H1 (cell line): ENCODE measurements around the gene CLDN6. TPM values are rescaled to one million over a fixed set of nuclear protein-coding genes. Genes with fewer than 3 reads are reported as not detected.

Experiments used
- CTCF ChIA-PET: fragments of 300-600 bp; sonication (Branson Sonifier 250); formaldehyde crosslinking; loops from one replicate; lab custom pipeline; 2021; ENCODE audit not compliant: partially characterized antibody; lab: Charles Lee
- POLR2A ChIA-PET: fragments of 300-600 bp; sonication (Branson Sonifier 250); formaldehyde crosslinking; loops from one replicate; lab custom pipeline; 2021; ENCODE audit warnings: inconsistent platforms; ENCODE audit not compliant: partially characterized antibody; lab: Charles Lee
- DNase-seq, 2 experiments: peaks; one replicate each; pipeline versions ENCODE4 v3.0.0 to v3.0.0-alpha.2; 2010 to 2022; ENCODE audit warnings: low spot score in 2 of 2, low read depth in 1 of 2, mixed read lengths in 1 of 2
- FAIRE-seq: peaks from 2 replicates; lab custom pipeline; 2011; peaks lifted over from hg19 to GRCh38; lab: Jason Lieb, UNC
- H2AFZ ChIP-seq: 2 replicates; pipeline ENCODE4 v1.8.1; 2012; ENCODE audit warnings: low read length, inconsistent platforms
- H2AK5ac ChIP-seq: 2 replicates; pipeline ENCODE4 v1.6.1; 2013; ENCODE audit warnings: low read depth, low read length
- H2BK120ac ChIP-seq: replicated peaks from 2 replicates; pipeline ENCODE3; 2013; ENCODE audit warnings: low read depth, low read length, inconsistent platforms
- H2BK12ac ChIP-seq: 2 replicates; pipeline ENCODE4 v1.6.1; 2013; ENCODE audit warnings: low read depth, low read length
- H2BK15ac ChIP-seq: 2 replicates; pipeline ENCODE4 v1.6.1; 2013; ENCODE audit warnings: low read length
- H2BK20ac ChIP-seq: 2 replicates; pipeline ENCODE4 v1.6.1; 2013; ENCODE audit warnings: low read length
- H2BK5ac ChIP-seq: 2 replicates; pipeline ENCODE4 v1.6.1; 2013; ENCODE audit warnings: low read depth, low read length
- H3K14ac ChIP-seq: 2 replicates; pipeline ENCODE4 v1.6.1; 2013; ENCODE audit warnings: inconsistent platforms; ENCODE audit not compliant: insufficient read length
- H3K18ac ChIP-seq: 2 replicates; pipeline ENCODE4 v1.6.1; 2013; ENCODE audit warnings: low read length; ENCODE audit errors: extremely low read depth
- H3K23ac ChIP-seq: 2 replicates; pipeline ENCODE4 v1.6.1; 2013; ENCODE audit warnings: inconsistent platforms; ENCODE audit not compliant: insufficient read length
- H3K23me2 ChIP-seq: 2 replicates; pipeline ENCODE4 v1.6.1; 2013; ENCODE audit warnings: low read depth, low read length
- H3K27ac ChIP-seq: 2 replicates; pipeline ENCODE4 v1.6.1; 2011; ENCODE audit warnings: low read depth, low read length, inconsistent platforms
- H3K27me3 ChIP-seq, 4 experiments: replicated peaks in 1 of 4; 1 replicate in 1 of 4; 2 replicates in 3 of 4; pipeline versions ENCODE4 v1.6.1 to v1.8.1; 2011 to 2013; ENCODE audit warnings: low read length in 3 of 4, mild to moderate bottlenecking in 3 of 4, inconsistent platforms in 2 of 4, mixed read lengths in 2 of 4, moderate library complexity in 1 of 4; ENCODE audit not compliant: control insufficient read depth in 3 of 4, insufficient read depth in 3 of 4; ENCODE audit errors: extremely low read depth in 1 of 4
- H3K36me3 ChIP-seq, 4 experiments: 2 replicates each; pipeline versions ENCODE4 v1.6.1 to v1.8.1; 2011 to 2013; ENCODE audit warnings: mild to moderate bottlenecking in 4 of 4, low read length in 3 of 4, moderate library complexity in 2 of 4, control low read depth in 1 of 4, inconsistent platforms in 1 of 4; ENCODE audit not compliant: insufficient read depth in 4 of 4, control insufficient read depth in 2 of 4
- H3K4ac ChIP-seq: replicated peaks from 2 replicates; pipeline ENCODE3; 2013; ENCODE audit warnings: low read length, low read depth, mixed read lengths, inconsistent platforms; ENCODE audit not compliant: insufficient read length
- H3K4me1 ChIP-seq, 4 experiments: replicated peaks in 1 of 4; 1 replicate in 1 of 4; 2 replicates in 3 of 4; pipeline versions ENCODE4 v1.6.1 to v1.8.1; 2011 to 2013; ENCODE audit warnings: low read length in 3 of 4, inconsistent platforms in 2 of 4, mixed read lengths in 1 of 4; ENCODE audit not compliant: insufficient read depth in 4 of 4, control insufficient read depth in 3 of 4
- H3K4me2 ChIP-seq, 2 experiments: 2 replicates each; pipeline versions ENCODE4 v1.6.1 to v1.8.1; 2011 to 2013; ENCODE audit warnings: low read depth in 2 of 2, low read length in 2 of 2, control low read depth in 1 of 2, inconsistent platforms in 1 of 2, mild to moderate bottlenecking in 1 of 2; ENCODE audit not compliant: insufficient read depth in 1 of 2
- H3K4me3 ChIP-seq, 4 experiments: fragments of 200-600, 300-600 bp in 1 of 4; sonication (generic), shearing (Covaris generic), sonication (Bioruptor Twin) in 1 of 4; 2 replicates each; pipeline versions ENCODE4 v1.5.1 to v1.8.1; 2011 to 2016; ENCODE audit warnings: low read length in 4 of 4, low read depth in 3 of 4, control low read depth in 2 of 4, inconsistent platforms in 2 of 4, mild to moderate bottlenecking in 2 of 4, mixed read lengths in 1 of 4, moderate library complexity in 1 of 4; ENCODE audit not compliant: insufficient read depth in 2 of 4; ENCODE audit errors: extremely low read depth in 1 of 4
- H3K56ac ChIP-seq: replicated peaks from 2 replicates; pipeline ENCODE3; 2013; ENCODE audit warnings: low read depth, mild to moderate bottlenecking, mixed read lengths, low read length, inconsistent platforms; ENCODE audit not compliant: insufficient read length
- H3K79me1 ChIP-seq: 2 replicates; pipeline ENCODE4 v1.6.1; 2013; ENCODE audit warnings: low read depth, low read length, control low read depth
- H3K79me2 ChIP-seq, 2 experiments: 2 replicates each; pipeline versions ENCODE4 v1.6.1 to v1.8.1; 2012 to 2013; ENCODE audit warnings: low read length in 2 of 2, mild to moderate bottlenecking in 2 of 2, inconsistent platforms in 1 of 2; ENCODE audit not compliant: insufficient read depth in 2 of 2, control insufficient read depth in 1 of 2
- H3K9ac ChIP-seq, 4 experiments: replicated peaks in 1 of 4; 1 replicate in 1 of 4; 2 replicates in 3 of 4; pipeline versions ENCODE4 v1.6.1 to v1.8.1; 2011 to 2013; ENCODE audit warnings: low read depth in 3 of 4, low read length in 3 of 4, control low read depth in 2 of 4, mild to moderate bottlenecking in 2 of 4, moderate library complexity in 2 of 4, inconsistent platforms in 1 of 4; ENCODE audit errors: extremely low read depth in 1 of 4
- H3K9me3 ChIP-seq, 2 experiments: 2 replicates each; pipeline versions ENCODE4 v1.6.1 to v1.8.1; 2012 to 2013; ENCODE audit warnings: mild to moderate bottlenecking in 2 of 2, moderate library complexity in 2 of 2, control low read depth in 1 of 2, inconsistent platforms in 1 of 2, low read depth in 1 of 2, low read length in 1 of 2, mixed read lengths in 1 of 2; ENCODE audit not compliant: insufficient read depth in 2 of 2
- H4K20me1 ChIP-seq, 2 experiments: replicated peaks in 1 of 2; 2 replicates each; pipeline versions ENCODE3 to v1.8.1; 2011 to 2013; ENCODE audit warnings: inconsistent platforms in 2 of 2, low read length in 2 of 2, mild to moderate bottlenecking in 1 of 2; ENCODE audit not compliant: insufficient read depth in 2 of 2, control insufficient read depth in 1 of 2
- H4K5ac ChIP-seq: 2 replicates; pipeline ENCODE4 v1.6.1; 2013; ENCODE audit warnings: low read length, low read depth, mixed read lengths, inconsistent platforms; ENCODE audit not compliant: insufficient read length
- H4K8ac ChIP-seq: 2 replicates; pipeline ENCODE4 v1.8.0; 2013; ENCODE audit warnings: mild to moderate bottlenecking, moderate library complexity, low read length, inconsistent platforms; ENCODE audit not compliant: insufficient read depth; ENCODE audit errors: extremely low read depth
- H4K91ac ChIP-seq: replicated peaks from 2 replicates; pipeline ENCODE3; 2013; ENCODE audit warnings: low read length, mixed read lengths, inconsistent platforms; ENCODE audit not compliant: insufficient read length
- ASH2L ChIP-seq: fragments of 200-600, 300-600 bp; sonication (generic); IDR thresholded peaks from one replicate; pipeline ENCODE4 v1.7.1; 2017; ENCODE audit warnings: low read length
- BCL11A ChIP-seq, 2 experiments: IDR thresholded peaks; one replicate each; pipeline ENCODE4 v1.6.1; 2011; ENCODE audit warnings: low read depth in 2 of 2, low read length in 2 of 2, mild to moderate bottlenecking in 2 of 2
- CHD2 ChIP-seq: IDR thresholded peaks from 2 replicates; pipeline ENCODE4 v1.6.1; 2012; ENCODE audit warnings: low read length, improper control_type of control experiment
- FOSL1 ChIP-seq: IDR thresholded peaks from 2 replicates; pipeline ENCODE4 v1.6.1; 2011; ENCODE audit warnings: mild to moderate bottlenecking, low read depth, low read length, moderate library complexity; ENCODE audit not compliant: insufficient read depth
- JUND ChIP-seq: IDR thresholded peaks from 2 replicates; pipeline ENCODE4 v1.6.1; 2011; ENCODE audit warnings: mild to moderate bottlenecking, improper control_type of control experiment, low read length
- MAFK ChIP-seq: IDR thresholded peaks from 2 replicates; pipeline ENCODE4 v1.6.1; 2012; ENCODE audit warnings: low read depth, mild to moderate bottlenecking, improper control_type of control experiment, low read length
- POLR2AphosphoS5 ChIP-seq: IDR thresholded peaks from 2 replicates; pipeline ENCODE4 v1.6.1; 2011; ENCODE audit warnings: low read depth, low read length
- RFX5 ChIP-seq: IDR thresholded peaks from 2 replicates; pipeline ENCODE4 v1.6.1; 2011; ENCODE audit warnings: low read depth, low read length, improper control_type of control experiment, borderline replicate concordance
- RXRA ChIP-seq: IDR thresholded peaks from 2 replicates; pipeline ENCODE4 v1.6.1; 2011; ENCODE audit warnings: low read depth, mild to moderate bottlenecking, low read length, moderate library complexity; ENCODE audit not compliant: insufficient read depth
- SIX5 ChIP-seq: IDR thresholded peaks from 2 replicates; pipeline ENCODE4 v1.6.1; 2011; ENCODE audit warnings: mild to moderate bottlenecking, low read depth, low read length
- SP2 ChIP-seq: IDR thresholded peaks from 2 replicates; pipeline ENCODE4 v1.6.1; 2012; ENCODE audit warnings: mild to moderate bottlenecking, low read length, inconsistent platforms
- TAF1 ChIP-seq: IDR thresholded peaks from 2 replicates; pipeline ENCODE4 v1.6.1; 2011; ENCODE audit warnings: mild to moderate bottlenecking, low read depth, low read length
- TCF12 ChIP-seq: IDR thresholded peaks from 2 replicates; pipeline ENCODE4 v1.6.1; 2011; ENCODE audit warnings: low read depth, mild to moderate bottlenecking, low read length
- YY1 ChIP-seq: IDR thresholded peaks from 2 replicates; pipeline ENCODE4 v1.6.1; 2011; ENCODE audit warnings: low read depth, mild to moderate bottlenecking, low read length
- WGBS, 2 experiments: shearing (Covaris generic) in 1 of 2; methylation state at CpG; one replicate each; pipeline versions ENCODE4 v1.1.6 to v1.1.7; 2013 to 2015; ENCODE audit warnings: low lambda C conversion rate in 2 of 2, mixed read lengths in 2 of 2, inconsistent platforms in 1 of 2, low coverage in 1 of 2, missing lambda C conversion rate in 1 of 2; ENCODE audit not compliant: insufficient replicate concordance in 2 of 2, insufficient coverage in 1 of 2, insufficient read length in 1 of 2; ENCODE audit errors: extremely low coverage in 1 of 2, missing lambda C conversion rate in 1 of 2; 5-methylcytosine and 5-hydroxymethylcytosine counted together
- polyA plus RNA-seq, 7 experiments: library from polyadenylated mRNA; depleted of rRNA in 3 of 7; stranded (reverse) in 5 of 7; unstranded in 2 of 7; fragments of >200 nt in 5 of 7; fragments of 200-250 nt in 2 of 7; gene quantifications; 1 replicate in 5 of 7; 2 replicates in 1 of 7; 4 replicates in 1 of 7; pipeline versions ENCODE4 v1.2.1 to v1.2.3, GENCODE V29; 2011 to 2013; ENCODE audit warnings: missing spikeins in 2 of 7, mixed read lengths in 2 of 7
- total RNA-seq: library from RNA; stranded (reverse); fragmentation: NEBNext Ultra II Directional; extraction: Animal tissue kit (Norgen Biotek cat#: 25700); gene quantifications from 2 replicates; pipeline ENCODE4 v1.2.1, GENCODE V29; 2021

The CLDN6 gene
- total and polyA plus RNA-seq, 2 of the 8 experiments (the other 6 are each of a cell fraction or from before 2014, with no cell fraction given) = 747 to 1,115 TPM

DNA sequence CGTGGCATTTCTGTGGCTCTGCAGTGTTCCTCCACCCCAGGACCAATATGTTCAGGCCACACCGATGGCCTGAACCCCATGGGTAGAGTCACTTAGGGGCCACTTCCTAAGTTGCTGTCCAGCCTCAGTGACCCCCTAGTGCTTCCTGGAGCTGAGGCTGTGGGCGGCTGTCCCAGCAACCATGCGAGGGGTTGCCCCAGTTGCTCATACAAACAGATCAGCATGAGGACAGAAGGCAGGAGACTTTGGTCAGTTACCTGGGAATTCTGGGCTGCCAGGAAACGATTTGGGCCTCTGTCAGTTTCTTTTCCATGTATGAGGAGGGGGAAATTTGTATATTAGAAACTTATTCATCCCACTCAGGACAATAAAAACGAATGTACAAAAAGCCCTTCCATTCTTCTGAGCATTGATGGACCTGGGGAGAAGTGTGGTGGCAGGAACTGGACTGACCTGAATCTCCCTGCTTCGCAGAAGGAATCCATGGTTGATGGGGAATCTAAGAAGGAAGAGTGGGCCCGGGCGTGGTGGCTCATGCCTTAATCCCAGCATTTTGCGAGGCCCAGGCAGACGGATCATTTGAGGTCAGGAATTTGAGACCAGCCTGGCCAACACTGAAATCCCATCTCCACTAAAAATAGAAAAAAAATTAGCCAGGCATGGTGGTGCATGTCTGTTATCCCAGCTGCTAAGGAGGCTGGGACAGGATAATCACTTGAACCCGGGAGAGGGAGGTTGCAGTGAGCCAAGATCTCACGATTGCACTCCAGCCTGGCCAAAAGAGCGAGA, 42.5 kb upstream of the CLDN6 start:
- Histone ChIP-seq H3K4me2 (no peak overlapping the region), H3K79me1 (no peaks in the 10 kb centered on the region), H2AK5ac (no peak overlapping the region), H4K5ac (no peak overlapping the region), H2BK120ac (no peak overlapping the region), H3K79me2 (no peaks in the 10 kb centered on the region), H3K9me3 (no peaks in the 10 kb centered on the region), H3K27me3 (no peaks in the 10 kb centered on the region; a peak in 1 of 7 replicates), H3K56ac (no peak overlapping the region), H4K8ac (no peak overlapping the region), H3K4me1 (peaks cover 4 to 16% (median 7%) of the 10 kb centered on the region in 4 experiments; a peak in 6 of 7 replicates), H2AFZ (no peak overlapping the region), H3K27ac (no peak overlapping the region), H3K36me3 (no peaks in the 10 kb centered on the region), H3K9ac (no peak overlapping the region), H2BK5ac (no peak overlapping the region), H4K20me1 (peaks cover 4 to 7% of the 10 kb centered on the region in 2 experiments), H2BK20ac (no peak overlapping the region), H3K23ac (no peak overlapping the region), H2BK12ac (0 out of 2 replicates have a peak overlapping the region, but pooled peaks have one; percentile 84), H3K18ac (no peak overlapping the region), H3K14ac (no peak overlapping the region), H3K4ac (no peak overlapping the region), H3K4me3 (no peak overlapping the region), H2BK15ac (0 out of 2 replicates have a peak overlapping the region, but pooled peaks have one; percentile 14), H3K23me2 (peaks cover 6% of the 10 kb centered on the region; the same call in 1 of the 2 replicates), H4K91ac (no peak overlapping the region)
- CTCF ChIA-PET = interaction anchor here (0.6 to 8.3 kb wide), 19 partner anchors 9 to 99 kb away, joined by 3 to 88 read pairs (median 6); partner anchors contain the start of genes ZNF205, ZNF213 and ZSCAN10
- FAIRE-seq (no peak), DNase-seq (no peak)
- POLR2A ChIA-PET = interaction anchor here (1.0 to 12.7 kb wide), 14 partner anchors 8 to 74 kb away, joined by 3 to 140 read pairs (median 5); partner anchors contain the start of genes CLDN6, CLDN9, HCFC1R1 and THOC6
- 84% methylated on average over 14 of the region's 14 CpGs; no CpG with 5 or more reads in 1 of the 2 experiments for WGBS, 2 experiments
- TF ChIP-seq POLR2AphosphoS5 (no peak), YY1 (no peak), BCL11A (IDR thresholded peaks at IDR 0.05; ENCODE audit: low read depth in 2 of 2, low read length in 2 of 2) (no peak), FOSL1 (no peak), JUND (no peak), TAF1 (no peak), SIX5 (no peak), RXRA (no peak), MAFK (no peak), TCF12 (no peak), SP2 (no peak), RFX5 (no peak), CHD2 (no peak), ASH2L (no peak)
